GM19193 (cell line): ENCODE data around the gene ROM1.

Experiments
- POLR2A ChIP-seq: IDR thresholded peaks from 4 replicates; pipeline ENCODE4 v1.6.1; 2011; ENCODE audit not compliant: insufficient read depth, insufficient read length; ENCODE audit errors: extremely low read depth

The ROM1 gene

DNA sequence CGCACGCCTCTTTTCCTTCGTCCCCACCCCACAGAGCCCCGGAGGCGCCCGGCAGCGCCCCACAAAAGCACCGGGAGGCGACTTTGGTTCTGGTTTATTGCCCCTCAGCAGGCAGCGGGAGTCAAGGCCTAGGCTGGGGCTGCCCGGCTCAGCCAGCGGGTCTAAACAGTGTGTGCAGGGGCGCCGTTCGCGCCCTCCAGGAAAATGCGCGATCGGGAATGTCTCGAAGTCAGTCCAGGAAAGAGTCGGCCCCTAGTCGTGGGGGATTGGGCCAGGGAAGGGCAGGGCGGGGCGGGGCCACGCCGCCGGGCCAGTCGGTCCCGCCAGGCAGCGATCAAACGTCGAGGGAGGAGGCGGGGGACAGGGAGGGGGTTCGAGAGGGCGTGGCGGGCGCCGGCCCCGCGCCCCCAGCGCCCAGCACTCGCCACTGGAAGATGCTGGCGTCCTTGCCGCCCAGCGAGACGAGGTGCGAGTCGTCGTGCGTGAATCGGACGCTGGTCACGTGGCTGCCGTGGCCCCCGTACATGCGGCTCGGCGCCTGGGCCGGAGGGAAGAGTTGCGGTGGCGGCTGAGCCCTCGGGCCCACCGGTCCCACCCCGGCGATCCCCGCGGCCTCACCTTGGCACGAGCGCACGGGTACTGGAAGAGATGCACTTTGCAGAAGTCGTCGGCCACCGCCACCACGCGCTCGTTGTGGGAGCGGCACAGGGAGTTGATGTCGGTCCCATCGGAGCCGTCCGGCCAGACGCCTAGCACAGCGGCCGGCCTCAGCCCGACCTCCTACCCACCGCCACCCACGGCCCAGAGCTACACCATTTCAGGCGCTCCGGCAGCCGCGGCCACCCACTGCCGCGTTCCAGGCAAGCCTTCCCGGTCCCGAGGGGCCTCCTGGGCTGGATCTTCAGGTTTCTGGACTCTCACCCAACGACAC lies 10.7 kb upstream of the ROM1 start:
- no peak for TF ChIP-seq POLR2A

- TF ChIP-seq POLR2A, result no peak
Observed at GRCh38 chr11:62603072-62603408, 10.0 kb upstream of the ROM1 start.

DNA sequence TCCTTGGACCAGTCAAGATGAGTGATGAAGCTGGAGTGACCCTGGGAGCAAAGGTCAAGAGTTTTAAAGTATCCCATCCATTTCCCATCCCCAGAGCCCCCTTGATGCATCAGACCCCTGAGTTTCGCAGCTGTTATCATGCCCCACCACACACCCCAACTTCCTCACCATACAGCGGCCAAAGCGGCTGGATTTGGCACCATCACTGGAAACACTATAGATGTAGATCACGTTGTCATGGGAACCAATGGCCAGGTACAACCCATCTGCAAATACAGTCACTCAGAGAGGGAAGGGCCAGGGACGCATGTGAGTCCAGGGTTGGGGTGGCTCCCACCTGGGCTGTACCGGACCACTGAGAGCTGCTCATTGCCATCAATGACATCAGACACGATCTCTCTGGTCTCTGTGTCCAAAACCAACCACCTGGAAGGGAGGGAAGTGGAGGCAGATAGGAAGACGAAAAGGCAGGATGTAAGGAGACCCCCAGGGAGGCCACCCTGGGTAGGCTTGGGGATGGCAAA lies 9.2 kb upstream of the ROM1 start:
- no peak for TF ChIP-seq POLR2A

- no peak for TF ChIP-seq POLR2A
Observed at GRCh38 chr11:62604460-62605120, 8.5 kb upstream of the ROM1 start.

DNA sequence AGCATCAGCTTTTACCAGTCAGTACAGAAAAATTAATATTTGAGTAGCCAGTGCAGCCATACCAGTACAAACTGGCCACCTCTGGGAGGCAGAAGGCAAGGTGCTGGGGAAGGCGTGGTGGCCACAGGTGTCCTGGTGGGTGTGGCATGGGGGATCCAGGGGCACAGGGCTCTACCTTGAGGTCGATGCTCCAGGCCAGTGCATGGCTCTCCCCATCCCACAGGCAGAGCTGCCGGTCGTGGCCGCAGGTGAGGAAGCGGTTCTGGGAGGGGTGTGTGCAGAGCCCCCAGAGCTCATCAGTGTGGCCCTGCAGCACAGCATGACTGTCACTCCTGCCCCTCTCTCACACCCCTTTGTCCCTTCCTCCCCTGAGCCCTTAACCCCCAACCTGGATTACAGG lies 7.6 kb upstream of the ROM1 start:
- no peak for TF ChIP-seq POLR2A

GRCh38 chr11:62605902-62606301 lies 7.2 kb upstream of the ROM1 start:
- TF ChIP-seq POLR2A, result no peak

DNA sequence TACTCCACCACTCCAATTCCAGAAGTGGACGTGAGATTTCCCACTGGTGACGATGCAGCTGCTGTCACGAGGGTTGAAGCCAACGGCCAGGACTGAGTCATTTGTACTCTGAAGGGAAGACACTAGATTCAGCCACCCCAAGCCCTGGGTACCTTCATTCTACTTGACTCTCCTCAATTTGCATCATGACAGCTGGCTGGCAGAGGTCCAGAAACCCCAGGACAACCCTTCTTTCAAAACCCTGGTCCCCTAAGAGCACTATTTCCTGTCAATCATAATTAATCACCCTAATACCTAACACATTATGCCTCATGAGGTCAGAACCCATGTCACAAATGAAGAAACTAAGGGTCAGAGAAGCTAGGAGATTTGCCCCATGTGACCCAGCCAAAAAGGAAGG lies 5.3 kb upstream of the ROM1 start:
- no peak for TF ChIP-seq POLR2A

- no peak for TF ChIP-seq POLR2A
Observed at GRCh38 chr11:62608776-62609175, 4.3 kb upstream of the ROM1 start.

GRCh38 chr11:62610403-62610802 lies 2.7 kb upstream of the ROM1 start:
- no peak for TF ChIP-seq POLR2A

DNA sequence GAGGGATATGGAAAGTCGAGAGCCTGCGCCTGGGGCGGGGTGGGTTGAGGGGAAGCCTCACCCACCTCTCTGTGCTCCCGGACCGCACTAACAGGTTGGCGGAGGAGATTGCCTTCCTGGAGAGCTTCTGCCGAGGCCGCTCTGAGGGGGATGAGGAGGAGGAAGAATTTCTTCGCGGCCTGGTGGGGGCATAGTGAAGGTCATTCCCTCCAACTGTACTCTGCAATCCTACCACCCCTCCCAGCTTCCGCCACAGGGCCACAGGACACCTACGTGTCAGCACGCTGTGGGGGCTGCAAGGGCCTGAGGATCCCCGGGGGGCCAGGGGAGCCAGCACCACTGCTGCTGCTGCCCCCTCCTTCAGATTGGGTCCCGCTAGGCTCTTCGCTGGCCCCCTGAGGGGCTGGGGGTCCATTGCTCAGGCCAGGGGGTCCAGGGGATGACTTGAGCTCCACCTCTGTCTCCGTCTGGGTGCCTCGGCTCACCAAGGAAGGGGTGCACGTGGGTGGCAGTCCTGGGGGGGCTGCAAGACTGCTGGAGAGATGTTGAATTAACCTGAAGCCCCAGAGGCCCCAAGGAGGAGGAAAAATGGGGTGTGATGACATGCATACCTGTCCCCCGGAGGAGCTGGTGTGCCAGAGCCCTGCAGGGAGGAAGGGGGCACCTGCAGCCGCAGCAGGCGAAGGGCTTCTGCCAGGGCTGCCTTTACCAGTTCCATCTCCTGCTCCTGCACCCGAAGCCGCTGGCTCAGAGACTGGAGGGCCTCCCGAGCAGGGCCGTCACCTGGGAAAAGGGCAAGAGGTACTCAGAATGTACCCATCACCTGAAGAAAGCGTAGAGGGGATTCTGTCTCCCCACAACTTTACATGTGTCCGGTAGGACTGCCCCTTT lies 2.0 kb upstream of the ROM1 start:
- TF ChIP-seq POLR2A, result no peak

- peak; percentile 24 for TF ChIP-seq POLR2A
Observed at GRCh38 chr11:62611705-62612365, 1.2 kb upstream of the ROM1 start.

DNA sequence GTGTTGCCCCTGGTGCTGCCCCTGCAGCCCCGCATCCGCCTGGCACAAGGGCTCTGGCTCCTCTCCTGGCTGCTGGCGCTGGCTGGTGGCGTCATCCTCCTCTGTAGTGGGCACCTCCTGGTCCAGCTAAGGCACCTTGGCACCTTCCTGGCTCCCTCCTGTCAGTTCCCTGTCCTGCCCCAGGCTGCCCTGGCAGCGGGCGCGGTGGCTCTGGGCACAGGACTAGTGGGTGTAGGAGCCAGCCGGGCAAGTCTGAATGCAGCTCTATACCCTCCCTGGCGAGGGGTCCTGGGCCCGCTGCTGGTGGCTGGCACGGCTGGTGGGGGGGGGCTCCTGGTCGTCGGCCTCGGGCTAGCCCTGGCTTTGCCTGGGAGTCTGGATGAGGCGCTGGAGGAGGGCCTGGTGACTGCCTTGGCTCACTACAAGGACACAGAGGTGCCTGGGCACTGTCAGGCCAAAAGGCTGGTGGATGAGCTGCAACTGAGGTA lies 278 bp downstream of the ROM1 start:
- no peak for TF ChIP-seq POLR2A

DNA sequence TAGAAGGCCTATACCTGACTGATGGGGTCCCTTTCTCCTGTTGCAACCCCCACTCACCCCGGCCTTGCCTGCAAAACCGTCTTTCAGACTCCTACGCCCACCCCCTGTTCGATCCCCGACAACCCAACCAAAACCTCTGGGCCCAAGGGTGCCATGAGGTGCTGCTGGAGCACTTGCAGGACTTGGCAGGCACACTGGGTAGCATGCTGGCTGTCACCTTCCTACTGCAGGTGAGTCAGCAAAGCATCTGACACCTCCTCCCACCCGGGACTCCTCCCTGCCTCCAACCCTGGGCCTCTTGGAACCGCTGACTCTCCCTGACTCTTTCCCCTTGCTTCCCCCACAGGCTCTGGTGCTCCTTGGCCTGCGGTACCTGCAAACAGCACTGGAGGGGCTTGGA lies 1.2 kb downstream of the ROM1 start:
- no peak for TF ChIP-seq POLR2A

DNA sequence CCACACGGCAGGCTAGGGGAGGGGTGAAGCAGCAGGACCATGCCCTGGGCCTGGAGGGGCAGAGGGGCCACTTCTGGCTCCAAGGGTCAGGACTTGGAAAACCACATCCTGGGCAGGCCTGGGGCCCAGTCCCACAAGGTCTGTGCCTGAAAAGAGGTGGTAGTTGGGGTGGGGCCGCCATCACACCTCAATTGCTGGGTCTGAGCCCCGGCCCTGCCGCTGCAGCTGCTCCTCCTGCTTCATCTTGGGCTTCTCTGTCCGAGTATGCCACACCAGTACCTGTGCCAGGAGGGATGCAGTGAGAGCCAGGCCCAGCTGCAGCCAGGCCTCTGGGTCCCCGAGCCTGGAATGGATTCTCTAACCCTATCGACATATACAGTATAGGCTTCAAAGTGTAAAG lies 2.5 kb downstream of the ROM1 start:
- TF ChIP-seq POLR2A, result no peak

DNA sequence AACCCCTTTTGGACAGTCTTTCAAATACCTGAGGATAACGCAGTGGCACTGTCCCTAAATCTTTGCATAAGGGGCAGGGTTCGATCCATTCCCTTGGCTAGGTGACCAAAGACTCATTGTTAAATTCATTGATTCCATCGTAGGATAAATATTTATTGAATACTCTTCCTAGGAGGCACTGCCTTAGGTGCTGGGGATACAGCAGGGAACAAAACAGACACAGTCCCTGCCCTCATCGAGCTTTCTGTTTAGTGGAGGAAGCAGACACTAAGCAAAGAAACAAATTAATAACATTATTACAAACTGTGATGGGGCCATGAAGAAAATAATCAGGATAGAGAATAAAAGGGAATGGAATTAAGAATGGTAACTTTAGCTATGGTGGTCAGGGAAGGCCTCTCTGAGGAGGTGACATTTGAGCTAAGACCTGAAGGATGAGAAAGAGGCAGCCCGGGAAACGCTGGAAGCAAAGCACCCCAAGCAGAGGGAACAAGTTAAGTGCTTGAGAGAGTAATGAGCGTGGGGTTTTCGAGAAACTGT lies 8.0 kb downstream of the ROM1 start:
- no peak for TF ChIP-seq POLR2A
